PC-9 (cell line): Measurements from ENCODE around the gene IKZF5. TPM values are rescaled to one million over a fixed set of nuclear protein-coding genes. Genes with fewer than 3 reads are reported as not detected.

Experiments
- BruUV-seq: library from RNA; stranded (reverse); fragments of 400-500 nt; replicated peaks from 2 replicates; lab custom pipeline; 2021; lab: Mats Ljungman, UMichigan
- CTCF ChIA-PET: fragments of 300-600 bp; sonication (Branson Sonifier 250); formaldehyde crosslinking; loops from one replicate; lab custom pipeline; 2022; ENCODE audit warnings: antibody characterized with exemption; lab: Charles Lee
- POLR2A ChIA-PET: fragments of 300-600 bp; sonication (Branson Sonifier 250); formaldehyde crosslinking; loops from one replicate; lab custom pipeline; 2022; ENCODE audit warnings: antibody characterized with exemption; ENCODE audit not compliant: unreplicated experiment; lab: Charles Lee
- DNase-seq, 2 experiments: peaks; one replicate each; pipeline versions ENCODE4 v3.0.0 to v3.0.0-alpha.2; 2015 to 2022; ENCODE audit warnings: mixed read lengths in 1 of 2
- H2AFZ ChIP-seq: fragments of 200-600 bp; sonication (generic); 2 replicates; pipeline ENCODE4 v1.8.1; 2017; ENCODE audit warnings: antibody characterized with exemption
- H3F3A ChIP-seq: fragments of 200-600 bp; sonication (generic); 2 replicates; pipeline ENCODE4 v1.8.1; 2017; ENCODE audit warnings: antibody characterized with exemption, mild to moderate bottlenecking, low read depth; ENCODE audit not compliant: insufficient read depth
- H3K27ac ChIP-seq: fragments of 200-600 bp; sonication (generic); 2 replicates; pipeline ENCODE4 v1.6.1; 2016; ENCODE audit warnings: mixed run types
- H3K27me3 ChIP-seq: fragments of 200-600 bp; sonication (generic); 2 replicates; pipeline ENCODE4 v1.6.1; 2016; ENCODE audit warnings: low read depth, mixed run types; ENCODE audit not compliant: insufficient read depth
- H3K36me3 ChIP-seq: fragments of 200-600 bp; sonication (generic); 2 replicates; pipeline ENCODE4 v1.6.1; 2016; ENCODE audit warnings: low read depth, mixed run types
- H3K4me1 ChIP-seq: fragments of 200-600 bp; sonication (generic); replicated peaks from 2 replicates; pipeline ENCODE4 v1.6.1; 2016; ENCODE audit warnings: mixed run types; ENCODE audit not compliant: insufficient read depth
- H3K4me2 ChIP-seq: fragments of 200-600 bp; sonication (generic); 2 replicates; pipeline ENCODE4 v1.6.1; 2017; ENCODE audit warnings: mixed run types
- H3K4me3 ChIP-seq: fragments of 200-600 bp; sonication (generic); 2 replicates; pipeline ENCODE4 v1.6.1; 2016; ENCODE audit warnings: mixed run types
- H3K79me2 ChIP-seq: fragments of 200-600 bp; sonication (generic); 2 replicates; pipeline ENCODE4 v1.6.1; 2017; ENCODE audit warnings: low read depth, mixed run types
- H3K9me2 ChIP-seq: fragments of 200-600 bp; sonication (generic); 2 replicates; pipeline ENCODE4 v1.8.1; 2017; ENCODE audit warnings: mild to moderate bottlenecking; ENCODE audit not compliant: insufficient read depth
- H3K9me3 ChIP-seq: fragments of 200-600 bp; sonication (generic); 2 replicates; pipeline ENCODE4 v1.8.1; 2016; ENCODE audit warnings: low read depth; ENCODE audit not compliant: insufficient read depth
- H4K20me1 ChIP-seq: fragments of 200-600 bp; sonication (generic); 2 replicates; pipeline ENCODE4 v1.8.1; 2017; ENCODE audit not compliant: insufficient read depth
- CTCF ChIP-seq: fragments of 200-600 bp; sonication (generic); conservative IDR thresholded peaks from 2 replicates; pipeline ENCODE4 v1.6.1; 2017; ENCODE audit warnings: mixed run types, antibody characterized with exemption, mild to moderate bottlenecking, moderate library complexity
- EZH2 ChIP-seq: fragments of 200-600 bp; sonication (generic); IDR thresholded peaks from 2 replicates; pipeline ENCODE4 v1.8.0; 2017; ENCODE audit warnings: antibody characterized with exemption, low read depth
- intact Hi-C: fragments of 100-400 bp; cut with micrococcal nuclease; formaldehyde crosslinking; loops from one replicate; pipeline ENCODE4 v1.10.0; 2022; ENCODE audit not compliant: unreplicated experiment
- total RNA-seq: library from RNA; stranded (reverse); gene quantifications from 2 replicates; pipeline ENCODE4 v1.2.3, GENCODE V29; 2021

IKZF5 gene
- total RNA-seq, 1 experiment from 2014 or later: 7.1 TPM

GRCh38 chr10:122998360-122998917, 10.2 kb downstream of the IKZF5 start:
- intact Hi-C loops: no loop called here
- Histone ChIP-seq H3K4me2 (no peak overlapping the region), H3K27ac (no peak overlapping the region), H3K27me3 (no peaks in the 10 kb centered on the region), H3F3A (no peaks in the 10 kb centered on the region), H3K9me2 (no peaks in the 10 kb centered on the region), H3K4me1 (no peaks in the 10 kb centered on the region), H3K4me3 (no peak overlapping the region), H3K79me2 (peaks cover 11% of the 10 kb centered on the region; the same call in 1 of the 2 replicates), H3K36me3 (no peaks in the 10 kb centered on the region), H4K20me1 (peaks cover 8% of the 10 kb centered on the region; the same call in 1 of the 2 replicates), H2AFZ (no peak overlapping the region), H3K9me3 (no peaks in the 10 kb centered on the region)
- TF ChIP-seq CTCF (no peak), EZH2 (no peak)
- ChIA-PET CTCF (no interaction called here), POLR2A (no interaction called here)
- no peak for DNase-seq
- no TSS peak for BruUV-seq

- Histone ChIP-seq H3K4me1 (no peaks in the 10 kb centered on the region), H3K9me2 (no peaks in the 10 kb centered on the region), H3K27ac (no peak overlapping the region), H2AFZ (no peak overlapping the region), H3K27me3 (no peaks in the 10 kb centered on the region), H3K36me3 (no peaks in the 10 kb centered on the region), H4K20me1 (peaks cover 8% of the 10 kb centered on the region; the same call in 1 of the 2 replicates), H3K4me2 (no peak overlapping the region), H3F3A (no peaks in the 10 kb centered on the region), H3K79me2 (0 out of 2 replicates have a peak, but pooled peaks cover 7% of the 10 kb centered on the region), H3K4me3 (no peak overlapping the region), H3K9me3 (no peaks in the 10 kb centered on the region)
- BruUV-seq: no TSS peak
- intact Hi-C loops: no loop called here
- no peak for DNase-seq
- no peak for TF ChIP-seq CTCF
- TF ChIP-seq EZH2: no peak
- ChIA-PET CTCF (no interaction called here), POLR2A (no interaction called here)
Observed at GRCh38 chr10:122997864-122998263, 10.7 kb downstream of the IKZF5 start.

GRCh38 chr10:122995936-122996335, 12.7 kb downstream of the IKZF5 start:
- TF ChIP-seq EZH2: no peak
- no peak for TF ChIP-seq CTCF
- Histone ChIP-seq H4K20me1 (peaks cover 8% of the 10 kb centered on the region; the same call in 1 of the 2 replicates), H3K27ac (no peak overlapping the region), H3K79me2 (no peaks in the 10 kb centered on the region), H2AFZ (no peak overlapping the region), H3K27me3 (no peaks in the 10 kb centered on the region), H3F3A (no peaks in the 10 kb centered on the region), H3K9me3 (no peaks in the 10 kb centered on the region), H3K4me2 (no peak overlapping the region), H3K4me1 (no peaks in the 10 kb centered on the region), H3K4me3 (no peak overlapping the region), H3K36me3 (no peaks in the 10 kb centered on the region), H3K9me2 (no peaks in the 10 kb centered on the region)
- ChIA-PET POLR2A (no interaction called here), CTCF (no interaction called here)
- DNase-seq: no peak
- no TSS peak for BruUV-seq
- intact Hi-C loops: no loop called here
